Testis (tissue), 2 donors: ENCODE measurements around the gene SKOR2.

Experiments used
- CTCF ChIP-seq, 3 experiments: fragments of 450-650 bp in 2 of 3; fragments of 200-600 bp in 1 of 3; sonication (generic) in 1 of 3; IDR thresholded peaks; one replicate each; pipeline ENCODE4 v1.5.1; 2016 to 2019; ENCODE audit warnings: antibody characterized with exemption in 3 of 3, mild to moderate bottlenecking in 2 of 3, moderate library complexity in 1 of 3
- POLR2A ChIP-seq: fragments of 450-650 bp; IDR thresholded peaks from one replicate; pipeline ENCODE4 v1.6.1; 2017; ENCODE audit warnings: antibody characterized with exemption, mild to moderate bottlenecking, moderate library complexity

GRCh38 chr18:47180765-47181164 lies 70.7 kb downstream of the SKOR2 start:
- TF ChIP-seq CTCF (IDR thresholded peaks at IDR 0.05) (no peak), POLR2A (no peak)
